Testis (tissue), 2 donors: ENCODE measurements around the gene OGG1.

ENCODE experiments used
- POLR2A ChIP-seq: fragments of 450-650 bp; IDR thresholded peaks from one replicate; pipeline ENCODE4 v1.6.1; 2017; ENCODE audit warnings: antibody characterized with exemption, mild to moderate bottlenecking, moderate library complexity
- TF ChIP-seq, protein P1 (sequence below), 3 experiments: fragments of 450-650 bp in 2 of 3; fragments of 200-600 bp in 1 of 3; sonication (generic) in 1 of 3; IDR thresholded peaks; one replicate each; pipeline ENCODE4 v1.5.1; 2016 to 2019; ENCODE audit warnings: antibody characterized with exemption in 3 of 3, mild to moderate bottlenecking in 2 of 3, moderate library complexity in 1 of 3

DNA sequence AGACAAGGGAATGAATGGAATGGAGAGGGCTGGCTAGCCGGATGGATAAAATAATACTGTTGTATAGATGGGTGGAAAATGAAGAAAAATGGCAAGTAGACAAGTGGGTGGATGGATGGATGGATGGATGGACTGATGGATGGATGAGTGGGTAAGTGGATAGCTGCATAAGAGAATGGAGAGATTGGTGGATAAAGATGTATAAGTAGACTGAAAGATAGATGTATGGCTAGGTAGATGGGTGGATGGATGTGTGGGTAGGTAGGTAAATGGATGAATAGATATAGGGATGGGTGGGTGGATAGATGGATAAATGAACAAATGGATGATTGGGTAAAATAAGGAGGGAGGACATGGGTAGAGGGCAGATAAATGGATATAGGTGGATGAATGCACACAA is 32.2 kb upstream of the OGG1 start:
- TF ChIP-seq, protein P1, sequence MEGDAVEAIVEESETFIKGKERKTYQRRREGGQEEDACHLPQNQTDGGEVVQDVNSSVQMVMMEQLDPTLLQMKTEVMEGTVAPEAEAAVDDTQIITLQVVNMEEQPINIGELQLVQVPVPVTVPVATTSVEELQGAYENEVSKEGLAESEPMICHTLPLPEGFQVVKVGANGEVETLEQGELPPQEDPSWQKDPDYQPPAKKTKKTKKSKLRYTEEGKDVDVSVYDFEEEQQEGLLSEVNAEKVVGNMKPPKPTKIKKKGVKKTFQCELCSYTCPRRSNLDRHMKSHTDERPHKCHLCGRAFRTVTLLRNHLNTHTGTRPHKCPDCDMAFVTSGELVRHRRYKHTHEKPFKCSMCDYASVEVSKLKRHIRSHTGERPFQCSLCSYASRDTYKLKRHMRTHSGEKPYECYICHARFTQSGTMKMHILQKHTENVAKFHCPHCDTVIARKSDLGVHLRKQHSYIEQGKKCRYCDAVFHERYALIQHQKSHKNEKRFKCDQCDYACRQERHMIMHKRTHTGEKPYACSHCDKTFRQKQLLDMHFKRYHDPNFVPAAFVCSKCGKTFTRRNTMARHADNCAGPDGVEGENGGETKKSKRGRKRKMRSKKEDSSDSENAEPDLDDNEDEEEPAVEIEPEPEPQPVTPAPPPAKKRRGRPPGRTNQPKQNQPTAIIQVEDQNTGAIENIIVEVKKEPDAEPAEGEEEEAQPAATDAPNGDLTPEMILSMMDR (IDR thresholded peaks at IDR 0.05), result no peak
- TF ChIP-seq POLR2A, result no peak
